A172 (cell line): ENCODE data around the gene ORAI1. TPM values are rescaled to one million over a fixed set of nuclear protein-coding genes. Genes with fewer than 3 reads are reported as not detected.
"Not testable (repeated sequence)": the region's sequence is repeated elsewhere in the genome, so short reads cannot be mapped to it uniquely, and the experiment has no call there.

Source experiments
- DNase-seq: peaks from one replicate; pipeline ENCODE4 v3.0.0-alpha.2; 2015; ENCODE audit warnings: low spot score
- total RNA-seq: library from RNA; depleted of rRNA; stranded (reverse); fragments of >200 nt; shearing (Covaris generic); gene quantifications from 2 replicates; pipeline ENCODE4 v1.2.3, GENCODE V29; 2014

The ORAI1 gene
- total RNA-seq, 1 experiment from 2014 or later: 13.2 TPM

GRCh38 chr12:121649322-121649721 lies 23.0 kb downstream of the ORAI1 start:
- DNase-seq: no peak

GRCh38 chr12:121649819-121650353 lies 23.6 kb downstream of the ORAI1 start:
- DNase-seq: no peak

GRCh38 chr12:121651320-121651719 lies 25.0 kb downstream of the ORAI1 start:
- DNase-seq: no peak

DNA sequence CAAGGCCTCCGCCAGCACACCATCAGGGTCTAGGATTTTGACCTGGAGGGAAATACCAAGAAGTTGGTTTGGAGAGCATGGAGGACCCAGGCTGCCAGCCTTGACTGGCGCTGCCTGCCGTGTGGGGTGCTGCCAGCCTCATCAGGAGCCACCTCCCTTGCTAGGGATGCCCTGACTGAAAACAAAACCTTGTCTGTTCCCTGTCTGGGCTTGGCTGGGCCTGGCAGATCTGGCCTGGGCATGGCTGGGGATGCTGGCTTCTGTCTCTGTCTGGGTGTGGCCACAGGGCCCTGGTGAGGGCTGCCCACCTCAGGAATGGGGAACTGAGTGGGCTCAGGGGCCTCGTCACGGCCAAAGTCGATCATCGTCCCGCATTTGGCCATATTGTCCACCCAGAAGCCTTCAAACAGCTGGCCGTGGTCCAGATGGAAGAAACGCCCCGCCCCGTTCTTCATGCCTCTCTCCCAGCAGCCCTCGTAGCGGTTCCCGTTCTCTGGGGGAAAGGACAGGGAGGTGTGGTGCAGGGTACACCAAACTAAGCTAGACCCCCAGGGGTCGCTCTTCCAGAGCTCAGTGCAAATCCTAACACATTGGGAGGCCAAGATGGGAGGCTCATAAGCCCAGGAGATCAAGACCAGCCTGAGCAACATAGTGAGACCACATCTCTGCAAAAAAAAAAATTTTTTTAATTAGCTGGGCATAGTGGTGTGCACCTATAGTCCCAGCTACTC lies 26.6 kb downstream of the ORAI1 start:
- DNase-seq: no peak

DNA sequence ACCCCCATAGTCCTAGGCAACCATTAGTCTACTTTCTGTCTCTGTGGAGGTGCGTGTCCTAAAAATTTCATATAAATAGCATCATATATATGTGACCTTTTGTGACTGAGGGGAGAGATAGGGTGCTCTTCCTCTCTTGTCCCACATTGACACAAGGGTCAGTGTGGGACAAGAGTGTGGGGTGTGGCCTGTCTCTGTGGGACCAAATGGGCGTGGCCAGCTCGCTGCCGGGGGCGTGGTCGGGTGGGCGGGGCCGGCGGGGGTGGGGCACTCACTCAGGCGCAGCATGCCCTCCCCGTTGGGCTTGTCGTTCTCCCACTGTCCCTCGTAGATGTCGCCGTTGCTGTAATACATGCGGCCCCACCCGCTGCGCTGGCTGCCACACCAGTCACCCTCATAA lies 27.7 kb downstream of the ORAI1 start:
- DNase-seq: no peak

- DNase-seq: no peak
Measured at GRCh38 chr12:121656122-121656521, 29.8 kb downstream of the ORAI1 start.

GRCh38 chr12:121657305-121658008 lies 31.1 kb downstream of the ORAI1 start:
- no peak for DNase-seq

- DNase-seq: not testable (repeated sequence)
Measured at GRCh38 chr12:121661353-121662105, 35.2 kb downstream of the ORAI1 start.

DNA sequence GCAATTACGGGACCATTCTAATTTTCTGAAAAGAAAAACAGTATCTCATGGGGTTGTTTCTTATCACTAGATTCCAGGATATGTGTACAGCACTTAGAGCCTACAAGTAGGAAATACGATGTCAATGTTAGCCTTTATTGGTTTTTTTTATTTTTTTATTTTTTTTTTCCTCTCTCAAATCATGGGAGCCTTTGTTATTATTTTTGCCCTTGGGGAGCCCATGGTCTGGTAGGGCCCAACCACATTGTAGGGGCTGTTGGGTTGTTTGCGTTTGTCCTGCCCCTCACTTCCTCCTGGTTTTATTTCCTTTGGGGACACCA lies 37.2 kb downstream of the ORAI1 start:
- no peak for DNase-seq

DNA sequence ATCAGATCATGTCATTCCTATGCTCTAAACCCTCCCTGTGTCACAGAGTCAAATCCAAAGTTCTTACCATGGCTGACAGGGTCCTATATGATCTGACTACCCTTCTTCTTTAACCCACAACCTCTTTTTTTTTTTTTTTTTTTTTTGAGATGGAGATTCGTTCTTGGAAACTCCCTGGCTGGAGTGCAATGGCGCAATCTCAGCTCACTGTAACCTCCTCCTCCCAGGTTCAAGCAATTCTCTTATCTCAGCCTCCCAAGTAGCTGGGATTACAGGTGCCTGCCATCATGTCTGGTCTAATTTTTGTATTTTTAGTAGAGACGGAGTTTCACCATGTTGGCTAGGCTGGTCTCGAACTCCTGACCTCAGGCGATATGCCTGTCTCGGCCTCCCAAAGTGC lies 40.5 kb downstream of the ORAI1 start:
- not testable (repeated sequence) for DNase-seq

- DNase-seq: no peak
Measured at GRCh38 chr12:121668750-121669520, 42.6 kb downstream of the ORAI1 start.

DNA sequence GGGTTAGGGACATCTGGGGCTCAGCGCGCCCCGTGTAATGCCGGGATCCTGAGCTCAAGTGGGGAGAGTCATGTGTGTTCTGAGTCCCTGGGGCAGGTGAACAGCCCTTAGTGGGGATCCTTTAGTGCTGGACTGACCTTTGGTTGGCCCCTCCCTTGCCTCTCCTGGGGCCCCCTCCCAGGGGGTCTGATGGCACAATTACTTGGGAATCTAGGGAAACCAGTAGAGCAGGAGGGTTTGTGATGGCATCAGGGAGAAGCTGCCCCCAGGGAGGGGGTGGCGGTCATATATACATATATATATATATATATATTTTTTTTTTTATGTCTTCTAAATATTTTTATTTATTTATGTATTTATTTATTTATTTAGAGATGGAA lies 43.2 kb downstream of the ORAI1 start, which contains the start of gene MORN3:
Gene MORN3, minus strand, starts transcription at position 134 of the 380 bp plus-strand sequence. CDS start 171 bp downstream, outside the sequence.
- no peak for DNase-seq

- no peak for DNase-seq
Measured at GRCh38 chr12:121673013-121673511, 46.7 kb downstream of the ORAI1 start.

DNA sequence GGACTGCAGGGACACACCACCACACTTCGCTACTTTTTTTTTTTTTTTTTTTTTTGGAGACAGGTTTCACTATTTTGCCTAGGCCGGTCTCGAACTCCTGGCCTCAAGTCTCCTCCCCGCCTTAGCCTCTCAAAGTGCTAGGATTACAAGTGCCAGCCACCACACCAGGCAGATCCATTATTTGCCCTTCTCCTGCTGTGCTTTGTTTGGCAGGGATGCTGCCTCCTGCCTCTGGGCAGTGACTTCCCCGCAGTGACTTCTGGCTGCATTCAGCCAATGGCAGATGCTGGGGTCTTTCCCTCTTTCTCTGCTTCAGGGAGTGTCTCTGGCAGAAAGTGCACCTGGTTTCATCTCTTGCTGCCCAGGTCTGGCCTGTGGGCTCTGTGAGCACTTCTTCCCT lies 49.9 kb downstream of the ORAI1 start:
- no peak for DNase-seq

DNA sequence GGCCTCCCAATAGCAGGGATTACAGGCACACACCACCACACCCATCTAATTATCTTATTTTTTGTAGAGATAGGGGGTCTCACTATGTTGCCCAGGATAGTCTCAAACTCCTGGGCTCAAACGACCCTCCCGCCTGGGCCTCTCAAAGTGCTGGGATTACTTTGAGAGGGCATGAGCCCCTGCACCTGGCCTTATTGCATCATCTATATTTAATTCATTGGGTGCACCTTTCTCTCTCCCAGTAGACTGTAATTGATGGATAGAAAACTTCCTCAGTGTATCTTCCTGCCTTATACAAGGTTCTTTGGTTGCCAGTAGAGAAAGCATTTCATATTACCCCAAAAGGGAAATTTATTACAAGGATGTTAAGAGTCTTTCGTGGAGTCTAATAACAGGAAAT lies 52.0 kb downstream of the ORAI1 start:
- no peak for DNase-seq

GRCh38 chr12:121678716-121679300 lies 52.5 kb downstream of the ORAI1 start:
- no peak for DNase-seq

GRCh38 chr12:121679661-121680197 lies 53.4 kb downstream of the ORAI1 start:
- DNase-seq: not testable (repeated sequence)

DNA sequence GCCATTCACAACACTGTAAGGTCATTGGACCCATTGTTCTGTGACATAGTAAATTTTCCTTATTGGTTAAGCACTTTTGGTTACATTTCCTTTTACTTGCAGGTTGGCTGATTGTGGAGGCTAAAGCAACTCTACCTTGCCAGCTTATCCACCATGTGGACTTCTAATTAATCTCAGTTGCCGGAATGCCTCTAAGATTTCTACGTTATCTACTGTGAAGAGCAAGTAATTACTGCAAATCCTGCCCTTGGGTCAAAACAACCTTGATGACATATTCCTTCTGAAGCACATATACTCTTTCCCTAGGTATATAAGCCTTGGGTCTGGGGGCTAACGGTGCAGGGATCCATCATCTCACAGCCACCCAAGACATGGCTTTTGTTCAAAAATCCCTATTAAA lies 62.6 kb downstream of the ORAI1 start:
- DNase-seq: no peak

DNA sequence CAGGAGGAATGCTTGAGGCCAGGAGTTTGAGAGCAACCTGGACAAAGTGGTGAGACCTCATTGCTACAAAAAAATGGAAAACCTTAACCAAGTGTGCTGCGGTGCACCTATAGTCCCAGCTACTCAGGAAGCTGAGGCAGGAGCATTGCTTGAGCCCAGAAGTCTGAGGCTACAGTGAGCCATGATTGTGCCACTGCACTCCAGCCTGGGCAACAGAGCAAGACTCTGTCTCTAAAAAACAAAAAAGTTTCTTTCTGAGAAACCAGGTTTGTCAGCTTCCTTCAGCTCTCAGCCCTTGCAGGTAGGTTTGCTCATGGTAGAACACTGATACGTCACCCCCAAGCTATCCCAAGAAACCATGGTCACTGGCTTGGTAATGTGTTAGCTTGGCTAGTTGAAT lies 63.1 kb downstream of the ORAI1 start:
- no peak for DNase-seq
